Endothelial cell (in vitro differentiated cells): ENCODE measurements around the gene CD151. TPM values are rescaled to one million over a fixed set of nuclear protein-coding genes. Genes with fewer than 3 reads are reported as not detected.

ENCODE experiments used
- DNase-seq: peaks from one replicate; pipeline ENCODE4 v3.0.0; 2021; ENCODE audit warnings: low spot score
- H3K27ac Mint-ChIP-seq: one replicate; pipeline ENCODE4 v1.8.0; 2021; ENCODE audit warnings: mixed read lengths, inconsistent platforms; ENCODE audit not compliant: unreplicated experiment
- H3K27me3 Mint-ChIP-seq: one replicate; pipeline ENCODE4 v1.8.0; 2021; ENCODE audit warnings: mild to moderate bottlenecking, moderate library complexity, mixed read lengths, inconsistent platforms; ENCODE audit not compliant: unreplicated experiment
- H3K36me3 Mint-ChIP-seq: one replicate; pipeline ENCODE4 v1.8.0; 2021; ENCODE audit warnings: mild to moderate bottlenecking, low read depth, mixed read lengths, inconsistent platforms; ENCODE audit not compliant: unreplicated experiment
- H3K4me1 Mint-ChIP-seq: one replicate; pipeline ENCODE4 v1.8.0; 2021; ENCODE audit warnings: mild to moderate bottlenecking, mixed read lengths, inconsistent platforms; ENCODE audit not compliant: unreplicated experiment
- H3K4me3 Mint-ChIP-seq: one replicate; pipeline ENCODE4 v1.8.0; 2021; ENCODE audit warnings: mild to moderate bottlenecking, mixed read lengths, inconsistent platforms; ENCODE audit not compliant: unreplicated experiment
- H3K9me3 Mint-ChIP-seq: one replicate; pipeline ENCODE4 v1.8.0; 2021; ENCODE audit warnings: mixed read lengths, inconsistent platforms; ENCODE audit not compliant: unreplicated experiment
- CTCF ChIP-seq: fragments of 200-600 bp; sonication (generic); IDR thresholded peaks from one replicate; pipeline ENCODE4 v1.5.0; 2021; ENCODE audit warnings: antibody characterized with exemption; ENCODE audit not compliant: unreplicated experiment
- total RNA-seq: library from RNA; stranded (reverse); fragmentation: NEBNext Ultra II Directional; extraction: Animal tissue kit (Norgen Biotek cat#: 25700); gene quantifications from one replicate; pipeline ENCODE4 v1.2.1, GENCODE V29; 2021; ENCODE audit not compliant: unreplicated experiment

Gene CD151
- total RNA-seq, 1 donor from 2014 or later: 49.6 TPM

GRCh38 chr11:794766-795633 lies 37.8 kb upstream of the CD151 start:
- H3K9me3 Mint-ChIP-seq: no peaks in the 10 kb centered on the region
- no peaks in the 10 kb centered on the region for H3K4me1 Mint-ChIP-seq
- no peak for TF ChIP-seq CTCF
- no peak overlapping the region for H3K27ac Mint-ChIP-seq
- DNase-seq: no peak
- no peaks in the 10 kb centered on the region for H3K36me3 Mint-ChIP-seq
- H3K4me3 Mint-ChIP-seq: peak overlapping the region; percentile 31
- peaks cover 9% of the 10 kb centered on the region for H3K27me3 Mint-ChIP-seq

GRCh38 chr11:795634-796564 lies 36.9 kb upstream of the CD151 start:
- no peak for DNase-seq
- TF ChIP-seq CTCF: no peak
- H3K36me3 Mint-ChIP-seq: no peaks in the 10 kb centered on the region
- no peak overlapping the region for H3K4me3 Mint-ChIP-seq
- H3K9me3 Mint-ChIP-seq: no peaks in the 10 kb centered on the region
- no peaks in the 10 kb centered on the region for H3K4me1 Mint-ChIP-seq
- H3K27ac Mint-ChIP-seq: no peak overlapping the region
- peaks cover 9% of the 10 kb centered on the region for H3K27me3 Mint-ChIP-seq

- Mint-ChIP-seq H3K27me3 (peaks cover 10% of the 10 kb centered on the region), H3K4me1 (no peaks in the 10 kb centered on the region), H3K36me3 (no peaks in the 10 kb centered on the region), H3K9me3 (no peaks in the 10 kb centered on the region), H3K27ac (no peak overlapping the region), H3K4me3 (peak overlapping the region; percentile 83)
- no peak for TF ChIP-seq CTCF
- DNase-seq: no peak
Measured at GRCh38 chr11:796565-797295, 36.0 kb upstream of the CD151 start.

- no peak for TF ChIP-seq CTCF
- no peaks in the 10 kb centered on the region for H3K4me1 Mint-ChIP-seq
- H3K27me3 Mint-ChIP-seq: peaks cover 8% of the 10 kb centered on the region
- H3K9me3 Mint-ChIP-seq: no peaks in the 10 kb centered on the region
- peak overlapping the region; percentile 83 for H3K4me3 Mint-ChIP-seq
- peak; percentile 54 for DNase-seq
- H3K27ac Mint-ChIP-seq: no peak overlapping the region
- no peaks in the 10 kb centered on the region for H3K36me3 Mint-ChIP-seq
Measured at GRCh38 chr11:797296-798092, 35.3 kb upstream of the CD151 start.
